Endodermal cell (in vitro differentiated cells): ENCODE data around the gene WIPI1. TPM values are rescaled to one million over a fixed set of nuclear protein-coding genes. Genes with fewer than 3 reads are reported as not detected.

Experiments used
- DNase-seq: peaks from one replicate; pipeline ENCODE4 v3.0.0-alpha.2; 2017
- H3K27ac ChIP-seq: 2 replicates; pipeline ENCODE4 v1.5.1; 2013; ENCODE audit warnings: mild to moderate bottlenecking, low read depth, low read length, moderate library complexity
- H3K27me3 ChIP-seq: 2 replicates; pipeline ENCODE4 v1.6.1; 2013; ENCODE audit warnings: mild to moderate bottlenecking, low read length, moderate library complexity; ENCODE audit not compliant: insufficient read depth, control insufficient read depth, poor library complexity, severe bottlenecking
- H3K36me3 ChIP-seq: 2 replicates; pipeline ENCODE4 v1.7.0; 2013; ENCODE audit warnings: mild to moderate bottlenecking, low read length, moderate library complexity; ENCODE audit not compliant: control insufficient read depth, insufficient read depth
- H3K4me1 ChIP-seq: one replicate; pipeline ENCODE4 v1.7.0; 2013; ENCODE audit warnings: low read length; ENCODE audit not compliant: control insufficient read depth, insufficient read depth
- H3K4me3 ChIP-seq: 2 replicates; pipeline ENCODE4 v1.5.1; 2013; ENCODE audit warnings: mild to moderate bottlenecking, low read length, moderate library complexity
- H3K9ac ChIP-seq: 2 replicates; pipeline ENCODE4 v1.6.1; 2013; ENCODE audit warnings: mild to moderate bottlenecking, low read length, moderate library complexity; ENCODE audit not compliant: poor library complexity, severe bottlenecking; ENCODE audit errors: extremely low read depth
- H3K9me3 ChIP-seq: 2 replicates; pipeline ENCODE4 v1.6.1; 2013; ENCODE audit warnings: mild to moderate bottlenecking, low read length, moderate library complexity; ENCODE audit not compliant: control insufficient read depth
- H3K27ac Mint-ChIP-seq: 2 replicates; pipeline ENCODE4 v1.8.0; 2020; ENCODE audit warnings: mixed read lengths
- H3K27me3 Mint-ChIP-seq: 2 replicates; pipeline ENCODE4 v1.8.0; 2021; ENCODE audit warnings: mild to moderate bottlenecking, mixed read lengths; ENCODE audit not compliant: insufficient read depth
- H3K36me3 Mint-ChIP-seq: 2 replicates; pipeline ENCODE4 v1.8.0; 2020; ENCODE audit warnings: low read depth, mixed read lengths
- H3K4me1 Mint-ChIP-seq: 2 replicates; pipeline ENCODE4 v1.8.0; 2020; ENCODE audit warnings: mixed read lengths
- H3K4me3 Mint-ChIP-seq: 2 replicates; pipeline ENCODE4 v1.8.0; 2020; ENCODE audit warnings: mild to moderate bottlenecking, moderate library complexity, mixed read lengths
- H3K9me3 Mint-ChIP-seq: 2 replicates; pipeline ENCODE4 v1.8.0; 2020; ENCODE audit warnings: mild to moderate bottlenecking, mixed read lengths
- WGBS, 2 experiments: methylation state at CpG; one replicate each; pipeline versions ENCODE4 v1.1.5 to v1.1.7; 2013; ENCODE audit warnings: missing lambda C conversion rate in 2 of 2, mixed read lengths in 1 of 2; ENCODE audit not compliant: insufficient coverage in 1 of 2, insufficient read length in 1 of 2; 5-methylcytosine and 5-hydroxymethylcytosine counted together
- total RNA-seq, 2 donors: library from RNA; stranded (reverse); fragmentation: NEBNext Ultra II Directional in 1 of 2; extraction: Animal tissue kit (Norgen Biotek cat#: 25700) in 1 of 2; gene quantifications; 2 replicates in 1 of 2; 3 replicates in 1 of 2; pipeline ENCODE4 v1.2.1, GENCODE V29; 2021
- TF ChIP-seq, protein P1 (sequence below): fragments of 200-600 bp; sonication (generic); conservative IDR thresholded peaks from 2 replicates; pipeline ENCODE4 v1.5.0; 2021; ENCODE audit warnings: antibody characterized with exemption, mild to moderate bottlenecking

WIPI1 gene
- total RNA-seq, 2 donors from 2014 or later, result 32.0 to 39.5 TPM

DNA sequence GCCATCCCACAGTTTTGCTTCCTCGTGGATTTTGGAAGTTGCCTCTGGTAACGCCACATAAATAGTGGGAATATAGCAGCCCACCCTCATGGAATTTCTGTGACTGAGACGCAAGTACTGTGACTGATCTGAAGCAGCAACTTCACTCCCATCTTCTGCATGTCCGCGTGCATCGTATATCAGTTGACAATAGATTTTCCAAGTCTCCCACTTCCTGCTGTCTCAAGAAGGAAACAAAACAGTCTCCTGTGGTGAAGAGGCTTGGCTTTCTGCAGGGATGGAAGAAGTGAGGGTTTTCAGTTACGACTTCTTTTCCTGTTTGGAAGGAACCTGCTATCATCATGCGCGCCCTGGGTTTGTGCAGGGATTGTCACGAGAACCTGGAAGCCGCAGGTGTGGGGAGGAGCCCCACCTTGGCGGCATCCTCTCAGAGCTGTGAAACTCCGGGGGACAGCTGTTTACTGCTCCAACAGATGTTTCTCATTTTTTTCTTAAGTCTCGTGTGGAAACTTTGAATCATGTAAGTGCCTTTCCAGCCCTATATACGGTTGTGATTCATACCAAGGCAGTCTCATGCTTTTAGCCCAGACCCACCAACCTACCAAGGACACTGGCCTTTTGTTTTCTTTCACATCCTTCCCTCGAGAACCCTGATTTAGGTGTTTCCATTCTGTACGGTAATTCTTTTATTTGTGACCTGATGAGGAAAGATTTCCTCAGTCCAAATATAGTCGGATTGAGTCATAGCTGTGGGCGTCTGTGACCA is 57.5 kb downstream of the WIPI1 start:
- Histone ChIP-seq H3K27me3 (no peaks in the 10 kb centered on the region), H3K4me1 (no peaks in the 10 kb centered on the region), H3K36me3 (no peaks in the 10 kb centered on the region), H3K9me3 (no peaks in the 10 kb centered on the region), H3K4me3 (no peak overlapping the region), H3K27ac (no peak overlapping the region), H3K9ac (no peak overlapping the region)
- DNase-seq, result peak; percentile 52
- 84 to 87% methylated on average over 18 to 19 of the region's 19 CpGs for WGBS, 2 experiments
- Mint-ChIP-seq H3K4me1 (peaks cover 6% of the 10 kb centered on the region), H3K9me3 (peaks cover 11% of the 10 kb centered on the region), H3K27me3 (peaks cover 1% of the 10 kb centered on the region), H3K36me3 (no peaks in the 10 kb centered on the region), H3K4me3 (no peak overlapping the region), H3K27ac (no peak overlapping the region)
- TF ChIP-seq, protein P1, sequence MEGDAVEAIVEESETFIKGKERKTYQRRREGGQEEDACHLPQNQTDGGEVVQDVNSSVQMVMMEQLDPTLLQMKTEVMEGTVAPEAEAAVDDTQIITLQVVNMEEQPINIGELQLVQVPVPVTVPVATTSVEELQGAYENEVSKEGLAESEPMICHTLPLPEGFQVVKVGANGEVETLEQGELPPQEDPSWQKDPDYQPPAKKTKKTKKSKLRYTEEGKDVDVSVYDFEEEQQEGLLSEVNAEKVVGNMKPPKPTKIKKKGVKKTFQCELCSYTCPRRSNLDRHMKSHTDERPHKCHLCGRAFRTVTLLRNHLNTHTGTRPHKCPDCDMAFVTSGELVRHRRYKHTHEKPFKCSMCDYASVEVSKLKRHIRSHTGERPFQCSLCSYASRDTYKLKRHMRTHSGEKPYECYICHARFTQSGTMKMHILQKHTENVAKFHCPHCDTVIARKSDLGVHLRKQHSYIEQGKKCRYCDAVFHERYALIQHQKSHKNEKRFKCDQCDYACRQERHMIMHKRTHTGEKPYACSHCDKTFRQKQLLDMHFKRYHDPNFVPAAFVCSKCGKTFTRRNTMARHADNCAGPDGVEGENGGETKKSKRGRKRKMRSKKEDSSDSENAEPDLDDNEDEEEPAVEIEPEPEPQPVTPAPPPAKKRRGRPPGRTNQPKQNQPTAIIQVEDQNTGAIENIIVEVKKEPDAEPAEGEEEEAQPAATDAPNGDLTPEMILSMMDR, result no peak

DNA sequence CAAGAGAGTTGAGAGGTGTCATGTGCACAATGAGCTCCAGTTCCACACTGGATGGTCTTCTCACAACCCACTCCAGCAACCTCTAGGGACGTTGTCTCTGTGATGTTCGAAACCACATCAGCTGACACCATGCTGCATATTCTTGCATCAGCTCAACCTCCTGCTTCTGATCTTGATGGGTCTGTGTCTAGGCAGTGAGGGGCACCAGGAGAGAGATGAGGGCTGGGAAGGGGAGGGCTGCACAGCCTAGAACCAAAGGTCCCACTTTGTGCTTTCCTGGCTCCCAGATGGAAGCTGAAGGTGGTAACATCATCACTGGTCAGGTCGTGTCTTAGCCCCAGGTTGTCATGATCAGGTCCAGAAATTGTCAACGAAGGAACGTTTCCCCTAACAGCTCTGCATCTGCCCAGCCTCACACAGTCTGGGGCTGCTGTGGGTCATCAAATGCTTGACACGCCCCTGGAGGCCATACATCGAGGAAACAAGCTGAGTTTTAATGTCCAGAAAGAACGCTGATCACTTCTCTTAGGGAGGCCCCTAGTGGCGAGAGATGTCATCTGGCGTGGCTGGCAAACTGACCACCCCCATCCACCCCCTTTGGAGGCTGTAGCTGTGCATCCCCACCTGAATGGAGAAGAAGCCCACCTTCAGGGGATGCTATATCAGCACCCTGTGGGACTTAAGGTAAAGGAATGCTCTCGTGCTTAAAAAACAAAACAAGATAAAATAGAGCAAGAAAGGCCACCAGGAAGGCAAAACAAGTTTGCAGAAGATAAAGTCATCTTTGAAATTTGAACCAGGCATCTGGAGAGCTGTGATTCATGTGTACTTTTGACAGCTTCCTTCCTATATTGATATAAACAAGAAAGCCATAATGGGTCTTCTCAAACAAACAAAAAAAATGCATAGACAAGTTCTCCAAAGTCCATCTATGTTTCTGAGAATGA is 58.3 kb downstream of the WIPI1 start:
- Mint-ChIP-seq H3K27ac (no peak overlapping the region), H3K4me1 (peaks cover 6% of the 10 kb centered on the region), H3K27me3 (peaks cover 1% of the 10 kb centered on the region), H3K36me3 (no peaks in the 10 kb centered on the region), H3K9me3 (peaks cover 6% of the 10 kb centered on the region), H3K4me3 (no peak overlapping the region)
- TF ChIP-seq, protein P1, result peak; percentile 91
- no peaks in the 10 kb centered on the region for H3K9me3 ChIP-seq
- H3K36me3 ChIP-seq, result no peaks in the 10 kb centered on the region
- H3K27ac ChIP-seq, result no peak overlapping the region
- peak; percentile 91 for DNase-seq
- H3K4me1 ChIP-seq, result no peaks in the 10 kb centered on the region
- 21 to 35% methylated on average over 3 to 11 of the region's 11 CpGs for WGBS, 2 experiments
- no peaks in the 10 kb centered on the region for H3K27me3 ChIP-seq
- H3K9ac ChIP-seq, result no peak overlapping the region
- no peak overlapping the region for H3K4me3 ChIP-seq

DNA sequence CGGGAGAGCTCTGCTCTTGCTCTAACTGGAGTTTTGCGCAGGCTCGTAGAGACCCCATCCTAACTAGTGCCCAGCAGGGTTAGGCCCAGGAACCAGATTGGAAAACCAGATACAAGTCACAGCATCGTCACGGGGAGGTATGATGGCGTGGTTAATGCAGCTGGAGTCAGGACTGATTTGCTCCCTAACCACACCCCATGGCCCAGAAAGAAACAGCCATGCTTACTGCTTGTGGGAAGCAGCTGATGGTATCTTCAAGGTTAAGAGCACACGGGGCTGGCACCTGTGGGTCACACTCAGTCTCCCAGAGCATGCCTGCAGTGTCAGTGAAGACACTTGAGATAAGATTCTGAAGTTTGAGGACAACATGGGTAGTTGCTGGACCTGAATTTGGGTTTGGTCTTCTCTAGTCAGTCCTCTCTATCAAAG is 60.2 kb downstream of the WIPI1 start:
- 87 to 96% methylated on average over 7 of the region's 7 CpGs for WGBS, 2 experiments
- Histone ChIP-seq H3K4me3 (no peak overlapping the region), H3K4me1 (no peaks in the 10 kb centered on the region), H3K9ac (no peak overlapping the region), H3K9me3 (no peaks in the 10 kb centered on the region), H3K36me3 (no peaks in the 10 kb centered on the region), H3K27ac (no peak overlapping the region), H3K27me3 (no peaks in the 10 kb centered on the region)
- peaks cover 6% of the 10 kb centered on the region for H3K4me1 Mint-ChIP-seq
- H3K27ac Mint-ChIP-seq, result no peak overlapping the region
- H3K9me3 Mint-ChIP-seq, result peaks cover 6% of the 10 kb centered on the region
- H3K4me3 Mint-ChIP-seq, result no peak overlapping the region
- DNase-seq, result peak; percentile 38
- TF ChIP-seq, protein P1, result no peak
- peaks cover 1% of the 10 kb centered on the region for H3K27me3 Mint-ChIP-seq
- H3K36me3 Mint-ChIP-seq, result no peaks in the 10 kb centered on the region
